ENCODE data around the gene R3HCC1L.
"Not testable (repeated sequence)": the region's sequence is repeated elsewhere in the genome, so short reads cannot be mapped to it uniquely, and the experiment has no call there.

Gene R3HCC1L

DNA sequence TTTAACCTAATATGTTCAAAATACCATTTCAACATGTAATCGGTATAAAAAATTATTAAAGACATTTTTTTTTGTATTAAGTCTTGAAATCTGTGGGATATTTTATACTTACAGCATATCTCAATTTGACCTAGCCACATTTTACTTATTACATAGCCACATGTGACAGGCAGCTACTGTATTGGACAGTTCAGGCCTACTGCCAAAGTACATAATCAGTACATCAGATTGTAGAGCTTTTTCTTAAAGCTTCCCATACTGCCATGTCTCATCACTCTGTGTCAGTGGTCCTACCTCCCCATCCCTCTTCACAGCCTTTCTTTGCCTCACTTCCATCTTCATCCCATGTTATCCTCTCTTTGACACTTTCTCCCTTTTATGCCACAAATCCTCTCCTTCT, 90.5 kb downstream of the R3HCC1L start:
- Histone ChIP-seq H3K27ac (ENCODE audit: low read depth, low read length) (no peak overlapping the region), H3K4me3 (ENCODE audit: insufficient read depth, low read length, poor library complexity, severe bottlenecking) (no peak overlapping the region), H2AFZ (ENCODE audit: low read depth, low read length, severe bottlenecking) (no peak overlapping the region), H3K9ac (ENCODE audit: low read length) (no peak overlapping the region), H3K9me2 (replicated peaks; ENCODE audit: insufficient read depth, low read length) (no peaks in the 10 kb centered on the region), H3K79me2 (ENCODE audit: insufficient read depth, low read length) (peaks cover 48% of the 10 kb centered on the region), H3F3A (ENCODE audit: insufficient read depth) (no peaks in the 10 kb centered on the region), H4K20me1 (ENCODE audit: low read depth, low read length) (no peaks in the 10 kb centered on the region), H3K27me3 (ENCODE audit: low read length) (no peaks in the 10 kb centered on the region), H3K9me3 (ENCODE audit: insufficient read depth, low read length) (peaks cover 9% of the 10 kb centered on the region; the same call in 1 of the 2 replicates), H3K4me2 (ENCODE audit: low read depth, low read length, poor library complexity, severe bottlenecking) (no peak overlapping the region), H3K36me3 (ENCODE audit: low read length) (peaks cover 14% of the 10 kb centered on the region; the same call in 1 of the 2 replicates)
- no peak for TF ChIP-seq EZH2phosphoT487 (conservative IDR thresholded peaks at IDR 0.05; ENCODE audit: low read length)
- TF ChIP-seq, protein P1, sequence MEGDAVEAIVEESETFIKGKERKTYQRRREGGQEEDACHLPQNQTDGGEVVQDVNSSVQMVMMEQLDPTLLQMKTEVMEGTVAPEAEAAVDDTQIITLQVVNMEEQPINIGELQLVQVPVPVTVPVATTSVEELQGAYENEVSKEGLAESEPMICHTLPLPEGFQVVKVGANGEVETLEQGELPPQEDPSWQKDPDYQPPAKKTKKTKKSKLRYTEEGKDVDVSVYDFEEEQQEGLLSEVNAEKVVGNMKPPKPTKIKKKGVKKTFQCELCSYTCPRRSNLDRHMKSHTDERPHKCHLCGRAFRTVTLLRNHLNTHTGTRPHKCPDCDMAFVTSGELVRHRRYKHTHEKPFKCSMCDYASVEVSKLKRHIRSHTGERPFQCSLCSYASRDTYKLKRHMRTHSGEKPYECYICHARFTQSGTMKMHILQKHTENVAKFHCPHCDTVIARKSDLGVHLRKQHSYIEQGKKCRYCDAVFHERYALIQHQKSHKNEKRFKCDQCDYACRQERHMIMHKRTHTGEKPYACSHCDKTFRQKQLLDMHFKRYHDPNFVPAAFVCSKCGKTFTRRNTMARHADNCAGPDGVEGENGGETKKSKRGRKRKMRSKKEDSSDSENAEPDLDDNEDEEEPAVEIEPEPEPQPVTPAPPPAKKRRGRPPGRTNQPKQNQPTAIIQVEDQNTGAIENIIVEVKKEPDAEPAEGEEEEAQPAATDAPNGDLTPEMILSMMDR (IDR thresholded peaks at IDR 0.05; ENCODE audit: insufficient read depth, low read length, poor library complexity, severe bottlenecking): no peak

DNA sequence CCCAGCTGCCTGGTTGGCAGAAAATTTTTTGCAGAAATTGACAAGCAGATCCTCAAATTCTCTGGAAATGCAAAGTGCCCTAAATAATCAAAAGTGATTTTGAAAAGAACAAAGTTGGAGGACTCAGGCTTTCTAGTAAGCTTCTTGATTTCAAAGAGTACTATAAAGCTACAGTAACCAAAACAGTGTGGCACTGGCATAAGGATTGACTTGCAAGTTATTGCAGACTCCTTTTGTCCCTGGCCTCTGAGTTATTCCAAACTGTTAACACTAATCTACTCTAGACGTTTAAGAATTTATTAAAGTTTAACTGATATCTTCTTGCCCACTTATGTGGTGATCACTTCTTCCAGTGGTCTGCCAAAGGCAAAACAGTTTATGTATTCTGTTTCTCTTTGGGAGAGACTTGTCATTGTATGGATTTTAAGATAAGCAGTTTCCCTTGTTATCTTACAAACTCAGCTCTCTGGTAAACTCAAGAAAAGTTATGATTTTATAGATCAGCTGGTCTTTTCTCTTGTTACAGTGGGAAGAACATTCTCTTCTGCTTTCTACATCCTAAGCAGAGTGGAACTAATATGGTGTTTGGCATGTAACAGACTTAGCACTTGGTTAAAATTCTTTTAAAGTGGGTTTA, 92.2 kb downstream of the R3HCC1L start:
- Histone ChIP-seq H3K36me3 (ENCODE audit: low read length) (peaks cover 19% of the 10 kb centered on the region), H3K4me3 (ENCODE audit: insufficient read depth, low read length, poor library complexity, severe bottlenecking) (no peak overlapping the region), H3K27ac (ENCODE audit: low read depth, low read length) (no peak overlapping the region), H3K9ac (ENCODE audit: low read length) (no peak overlapping the region), H3K27me3 (ENCODE audit: low read length) (no peaks in the 10 kb centered on the region), H4K20me1 (ENCODE audit: low read depth, low read length) (no peaks in the 10 kb centered on the region), H3K9me3 (ENCODE audit: insufficient read depth, low read length) (peaks cover 9% of the 10 kb centered on the region; the same call in 1 of the 2 replicates), H2AFZ (ENCODE audit: low read depth, low read length, severe bottlenecking) (no peak overlapping the region), H3K4me2 (ENCODE audit: low read depth, low read length, poor library complexity, severe bottlenecking) (no peak overlapping the region), H3K9me2 (replicated peaks; ENCODE audit: insufficient read depth, low read length) (no peaks in the 10 kb centered on the region), H3K79me2 (ENCODE audit: insufficient read depth, low read length) (peaks cover 55% of the 10 kb centered on the region), H3F3A (ENCODE audit: insufficient read depth) (no peaks in the 10 kb centered on the region)
- TF ChIP-seq, protein P1 (IDR thresholded peaks at IDR 0.05; ENCODE audit: insufficient read depth, low read length, poor library complexity, severe bottlenecking): no peak
- no peak for TF ChIP-seq EZH2phosphoT487 (conservative IDR thresholded peaks at IDR 0.05; ENCODE audit: low read length)

DNA sequence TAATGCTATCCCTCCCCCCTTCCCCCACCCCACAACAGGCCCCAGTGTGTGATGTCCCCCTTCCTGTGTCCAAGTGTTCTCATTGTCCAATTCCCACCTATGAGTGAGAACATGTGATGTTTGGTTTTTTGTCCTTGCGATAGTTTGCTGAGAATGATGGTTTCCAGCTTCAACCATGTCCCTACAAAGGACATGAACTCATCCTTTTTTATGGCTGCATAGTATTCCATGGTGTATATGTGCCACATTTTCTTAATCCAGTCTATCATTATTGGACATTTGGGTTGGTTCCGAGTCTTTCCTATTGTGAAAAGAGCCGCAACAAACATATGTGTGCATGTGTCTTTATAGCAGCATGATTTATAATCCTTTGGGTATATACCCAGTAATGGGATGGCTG, 93.3 kb downstream of the R3HCC1L start:
- H3K36me3 ChIP-seq (ENCODE audit: low read length): peaks cover 27% of the 10 kb centered on the region
- H3K79me2 ChIP-seq (ENCODE audit: insufficient read depth, low read length): peaks cover 65% of the 10 kb centered on the region
- H4K20me1 ChIP-seq (ENCODE audit: low read depth, low read length); H3K27ac ChIP-seq (ENCODE audit: low read depth, low read length); H3K9me2 ChIP-seq (replicated peaks; ENCODE audit: insufficient read depth, low read length); H3K4me3 ChIP-seq (ENCODE audit: insufficient read depth, low read length, poor library complexity, severe bottlenecking); H2AFZ ChIP-seq (ENCODE audit: low read depth, low read length, severe bottlenecking); H3K9me3 ChIP-seq (ENCODE audit: insufficient read depth, low read length); H3F3A ChIP-seq (ENCODE audit: insufficient read depth); H3K27me3 ChIP-seq (ENCODE audit: low read length); H3K9ac ChIP-seq (ENCODE audit: low read length); H3K4me2 ChIP-seq (ENCODE audit: low read depth, low read length, poor library complexity, severe bottlenecking): not testable (repeated sequence)

DNA sequence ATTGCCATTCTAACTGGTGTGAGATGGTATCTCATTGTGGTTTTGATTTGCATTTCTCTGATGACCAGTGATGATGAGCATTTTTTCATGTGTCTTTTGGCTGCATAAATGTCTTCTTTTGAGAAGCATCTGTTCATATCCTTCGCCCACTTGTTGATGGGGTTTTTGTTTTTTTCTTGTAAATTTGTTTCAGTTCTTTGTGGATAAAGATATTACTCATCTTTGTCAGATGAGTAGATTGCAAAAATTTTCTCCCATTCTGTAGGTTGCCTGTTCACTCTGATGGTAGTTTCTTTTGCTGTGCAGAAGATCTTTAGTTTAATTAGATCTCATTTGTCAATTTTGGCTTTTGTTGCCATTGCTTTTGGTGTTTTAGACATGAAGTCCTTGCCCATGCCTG, 93.8 kb downstream of the R3HCC1L start:
- not testable (repeated sequence) for H3K9ac ChIP-seq (ENCODE audit: low read length); H3K27ac ChIP-seq (ENCODE audit: low read depth, low read length); H4K20me1 ChIP-seq (ENCODE audit: low read depth, low read length); H2AFZ ChIP-seq (ENCODE audit: low read depth, low read length, severe bottlenecking); H3K4me3 ChIP-seq (ENCODE audit: insufficient read depth, low read length, poor library complexity, severe bottlenecking); H3K9me3 ChIP-seq (ENCODE audit: insufficient read depth, low read length); H3K4me2 ChIP-seq (ENCODE audit: low read depth, low read length, poor library complexity, severe bottlenecking); H3K27me3 ChIP-seq (ENCODE audit: low read length); H3K9me2 ChIP-seq (replicated peaks; ENCODE audit: insufficient read depth, low read length); H3F3A ChIP-seq (ENCODE audit: insufficient read depth)
- Histone ChIP-seq H3K79me2 (ENCODE audit: insufficient read depth, low read length) (peaks cover 65% of the 10 kb centered on the region), H3K36me3 (ENCODE audit: low read length) (peaks cover 32% of the 10 kb centered on the region)
